ENCODE results near the gene SH3BP5L. TPM values are rescaled to one million over a fixed set of nuclear protein-coding genes. Genes with fewer than 3 reads are reported as not detected.

Gene SH3BP5L
- total and polyA plus RNA-seq, 2 of the 13 experiments (the other 11 are each of a cell fraction or from before 2014, with no cell fraction given) = 10.3 to 14.9 TPM

DNA sequence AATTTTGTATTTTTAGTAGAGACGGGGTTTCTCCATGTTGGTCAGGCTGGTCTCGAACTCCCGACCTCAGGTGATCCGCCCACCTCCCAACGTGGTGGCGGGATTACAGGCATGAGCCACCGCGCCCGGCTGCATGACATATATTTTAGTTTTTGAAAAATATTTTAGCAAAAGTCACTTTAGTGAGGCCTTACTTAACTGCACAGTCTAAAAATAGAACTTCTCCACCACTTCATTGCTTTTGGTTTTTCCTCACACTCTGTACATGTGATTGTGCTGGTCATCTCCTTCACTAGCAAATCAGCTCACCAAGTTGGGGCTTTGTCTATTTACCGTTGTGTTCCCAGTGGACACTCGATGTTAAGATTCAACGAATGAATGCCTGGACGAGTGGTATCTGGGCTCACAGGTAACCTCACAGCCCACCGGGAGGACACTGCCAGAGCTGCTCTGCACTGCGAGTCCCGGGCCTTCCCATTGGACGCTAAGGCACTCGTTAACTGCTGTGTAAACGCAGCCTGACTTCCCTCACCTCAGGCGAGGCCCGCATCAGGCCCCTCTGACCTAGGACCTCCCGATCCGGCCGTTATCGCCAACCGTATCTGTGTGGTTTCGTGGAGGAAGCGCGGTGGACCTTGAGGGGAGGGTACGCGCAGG lies 47.2 kb upstream of the SH3BP5L start (continued):
- no peak for TF ChIP-seq DNMT3B (CRISPR knock-in tag; conservative IDR thresholded peaks at IDR 0.05)
- no peak for TF ChIP-seq ZFP82 (CRISPR knock-in tag; IDR thresholded peaks at IDR 0.05; ENCODE audit: borderline replicate concordance)
- TF ChIP-seq, protein P1, sequence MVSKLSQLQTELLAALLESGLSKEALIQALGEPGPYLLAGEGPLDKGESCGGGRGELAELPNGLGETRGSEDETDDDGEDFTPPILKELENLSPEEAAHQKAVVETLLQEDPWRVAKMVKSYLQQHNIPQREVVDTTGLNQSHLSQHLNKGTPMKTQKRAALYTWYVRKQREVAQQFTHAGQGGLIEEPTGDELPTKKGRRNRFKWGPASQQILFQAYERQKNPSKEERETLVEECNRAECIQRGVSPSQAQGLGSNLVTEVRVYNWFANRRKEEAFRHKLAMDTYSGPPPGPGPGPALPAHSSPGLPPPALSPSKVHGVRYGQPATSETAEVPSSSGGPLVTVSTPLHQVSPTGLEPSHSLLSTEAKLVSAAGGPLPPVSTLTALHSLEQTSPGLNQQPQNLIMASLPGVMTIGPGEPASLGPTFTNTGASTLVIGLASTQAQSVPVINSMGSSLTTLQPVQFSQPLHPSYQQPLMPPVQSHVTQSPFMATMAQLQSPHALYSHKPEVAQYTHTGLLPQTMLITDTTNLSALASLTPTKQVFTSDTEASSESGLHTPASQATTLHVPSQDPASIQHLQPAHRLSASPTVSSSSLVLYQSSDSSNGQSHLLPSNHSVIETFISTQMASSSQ (IDR thresholded peaks at IDR 0.05; ENCODE audit: low read depth) = no peak
- TF ChIP-seq, protein P1 (CRISPR knock-in tag; IDR thresholded peaks at IDR 0.05; ENCODE audit: borderline replicate concordance) = 0 out of 2 replicates have a peak, but pooled peaks have one; percentile 4
- TF ChIP-seq, protein P2, sequence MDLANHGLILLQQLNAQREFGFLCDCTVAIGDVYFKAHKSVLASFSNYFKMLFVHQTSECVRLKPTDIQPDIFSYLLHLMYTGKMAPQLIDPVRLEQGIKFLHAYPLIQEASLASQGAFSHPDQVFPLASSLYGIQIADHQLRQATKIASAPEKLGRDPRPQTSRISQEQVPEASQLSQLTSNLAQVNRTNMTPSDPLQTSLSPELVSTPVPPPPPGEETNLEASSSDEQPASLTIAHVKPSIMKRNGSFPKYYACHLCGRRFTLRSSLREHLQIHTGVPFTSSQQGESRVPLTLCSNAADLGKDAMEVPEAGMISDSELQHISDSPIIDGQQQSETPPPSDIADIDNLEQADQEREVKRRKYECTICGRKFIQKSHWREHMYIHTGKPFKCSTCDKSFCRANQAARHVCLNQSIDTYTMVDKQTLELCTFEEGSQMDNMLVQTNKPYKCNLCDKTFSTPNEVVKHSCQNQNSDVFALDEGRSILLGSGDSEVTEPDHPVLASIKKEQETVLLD (CRISPR knock-in tag; IDR thresholded peaks at IDR 0.05; ENCODE audit: low read depth) = no peak
- TF ChIP-seq, protein P3, sequence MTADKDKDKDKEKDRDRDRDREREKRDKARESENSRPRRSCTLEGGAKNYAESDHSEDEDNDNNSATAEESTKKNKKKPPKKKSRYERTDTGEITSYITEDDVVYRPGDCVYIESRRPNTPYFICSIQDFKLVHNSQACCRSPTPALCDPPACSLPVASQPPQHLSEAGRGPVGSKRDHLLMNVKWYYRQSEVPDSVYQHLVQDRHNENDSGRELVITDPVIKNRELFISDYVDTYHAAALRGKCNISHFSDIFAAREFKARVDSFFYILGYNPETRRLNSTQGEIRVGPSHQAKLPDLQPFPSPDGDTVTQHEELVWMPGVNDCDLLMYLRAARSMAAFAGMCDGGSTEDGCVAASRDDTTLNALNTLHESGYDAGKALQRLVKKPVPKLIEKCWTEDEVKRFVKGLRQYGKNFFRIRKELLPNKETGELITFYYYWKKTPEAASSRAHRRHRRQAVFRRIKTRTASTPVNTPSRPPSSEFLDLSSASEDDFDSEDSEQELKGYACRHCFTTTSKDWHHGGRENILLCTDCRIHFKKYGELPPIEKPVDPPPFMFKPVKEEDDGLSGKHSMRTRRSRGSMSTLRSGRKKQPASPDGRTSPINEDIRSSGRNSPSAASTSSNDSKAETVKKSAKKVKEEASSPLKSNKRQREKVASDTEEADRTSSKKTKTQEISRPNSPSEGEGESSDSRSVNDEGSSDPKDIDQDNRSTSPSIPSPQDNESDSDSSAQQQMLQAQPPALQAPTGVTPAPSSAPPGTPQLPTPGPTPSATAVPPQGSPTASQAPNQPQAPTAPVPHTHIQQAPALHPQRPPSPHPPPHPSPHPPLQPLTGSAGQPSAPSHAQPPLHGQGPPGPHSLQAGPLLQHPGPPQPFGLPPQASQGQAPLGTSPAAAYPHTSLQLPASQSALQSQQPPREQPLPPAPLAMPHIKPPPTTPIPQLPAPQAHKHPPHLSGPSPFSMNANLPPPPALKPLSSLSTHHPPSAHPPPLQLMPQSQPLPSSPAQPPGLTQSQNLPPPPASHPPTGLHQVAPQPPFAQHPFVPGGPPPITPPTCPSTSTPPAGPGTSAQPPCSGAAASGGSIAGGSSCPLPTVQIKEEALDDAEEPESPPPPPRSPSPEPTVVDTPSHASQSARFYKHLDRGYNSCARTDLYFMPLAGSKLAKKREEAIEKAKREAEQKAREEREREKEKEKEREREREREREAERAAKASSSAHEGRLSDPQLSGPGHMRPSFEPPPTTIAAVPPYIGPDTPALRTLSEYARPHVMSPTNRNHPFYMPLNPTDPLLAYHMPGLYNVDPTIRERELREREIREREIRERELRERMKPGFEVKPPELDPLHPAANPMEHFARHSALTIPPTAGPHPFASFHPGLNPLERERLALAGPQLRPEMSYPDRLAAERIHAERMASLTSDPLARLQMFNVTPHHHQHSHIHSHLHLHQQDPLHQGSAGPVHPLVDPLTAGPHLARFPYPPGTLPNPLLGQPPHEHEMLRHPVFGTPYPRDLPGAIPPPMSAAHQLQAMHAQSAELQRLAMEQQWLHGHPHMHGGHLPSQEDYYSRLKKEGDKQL (CRISPR knock-in tag; IDR thresholded peaks at IDR 0.05; ENCODE audit: low read depth) = 0 out of 2 replicates have a peak, but pooled peaks have one; percentile 41
- no peak for TF ChIP-seq ZNF230 (CRISPR knock-in tag; IDR thresholded peaks at IDR 0.05)
- peak; percentile 67 for TF ChIP-seq TBX2 (CRISPR knock-in tag; IDR thresholded peaks at IDR 0.05; ENCODE audit: borderline replicate concordance)
- no peak for TF ChIP-seq JUNB (CRISPR knock-in tag; IDR thresholded peaks at IDR 0.05; ENCODE audit: borderline replicate concordance)
